Motor neuron (in vitro differentiated cells): Measurements from ENCODE around the gene DENND1A. TPM values are rescaled to one million over a fixed set of nuclear protein-coding genes. Genes with fewer than 3 reads are reported as not detected.
"Not testable (repeated sequence)": the region's sequence is repeated elsewhere in the genome, so short reads cannot be mapped to it uniquely, and the experiment has no call there.

Experiments used
- ATAC-seq, 8 experiments: fragments of 200-7000 bp; cut with Tn5 transposase; replicated peaks in 6 of 8; 2 replicates each; pipeline ENCODE4 v1.8.0; 2021; ENCODE audit warnings: mild to moderate bottlenecking in 8 of 8, moderate library complexity in 8 of 8
- H3K27ac ChIP-seq, 2 donors: fragments of 250-450 bp; sonication (Bioruptor Pico); 2 replicates each; pipeline ENCODE4 v1.9.0; 2021; ENCODE audit warnings: antibody characterized with exemption in 2 of 2, mild to moderate bottlenecking in 2 of 2, moderate library complexity in 1 of 2
- H3K4me1 ChIP-seq, 2 donors: fragments of 250-450 bp; sonication (Bioruptor Pico); replicated peaks in 1 of 2; 2 replicates each; pipeline ENCODE4 v1.6.1; 2021; ENCODE audit warnings: antibody characterized with exemption in 2 of 2, mild to moderate bottlenecking in 2 of 2, moderate library complexity in 1 of 2
- H3K4me3 ChIP-seq, 5 donors: fragments of 250-450 bp; sonication (Bioruptor Pico); 2 replicates each; pipeline ENCODE4 v1.9.0; 2021; ENCODE audit warnings: antibody characterized with exemption in 5 of 5, mild to moderate bottlenecking in 5 of 5, moderate library complexity in 4 of 5
- WGBS, 10 experiments: fragments of 450-650 bp; shearing (Covaris generic); methylation state at CpG; one replicate each; pipeline ENCODE4 v1.0.0; 2022; 5-methylcytosine and 5-hydroxymethylcytosine counted together
- in situ Hi-C, 9 experiments: fragments of 400-800 bp; cut with MboI; loops; one replicate each; pipeline ENCODE4 v1.15.0; 2021; ENCODE audit warnings: low sequenced_read_pairs in 9 of 9, low pct_unique_long_range_greater_than_20kb in 2 of 9; ENCODE audit not compliant: unreplicated experiment in 9 of 9
- total RNA-seq, 8 experiments: library from RNA; unstranded; fragments of 300-600 nt; gene quantifications; 2 replicates each; pipeline versions ENCODE4 v1.2.3 to v1.2.4, GENCODE V29; 2022

The DENND1A gene
- total RNA-seq, 8 experiments from 2014 or later: 9.2 to 27.8 (median 13.8) TPM

GRCh38 chr9:123649909-123650308, 280.0 kb downstream of the DENND1A start:
- H3K27ac ChIP-seq: no peak overlapping the region
- ATAC-seq: no peak
- WGBS, 10 experiments: 40 to 100% (median 97%) methylated on average over 1 to 3 of the region's 3 CpGs
- no peak overlapping the region for H3K4me3 ChIP-seq
- H3K4me1 ChIP-seq: no peaks in the 10 kb centered on the region
- in situ Hi-C loops: no loop called here

GRCh38 chr9:123647145-123647544, 282.8 kb downstream of the DENND1A start:
- Histone ChIP-seq H3K4me1 (peaks cover 0 to 5% of the 10 kb centered on the region in 2 donors), H3K27ac (no peak overlapping the region), H3K4me3 (no peak overlapping the region)
- in situ Hi-C loops: no loop called here
- ATAC-seq: no peak
- 80 to 100% (median 92%) methylated on average over 1 to 2 of the region's 2 CpGs; no CpG with 5 or more reads in 1 of the 10 experiments for WGBS, 10 experiments

GRCh38 chr9:123645762-123646161, 284.2 kb downstream of the DENND1A start:
- in situ Hi-C loops: no loop called here
- H3K4me3 ChIP-seq: no peak overlapping the region
- 86 to 100% (median 95%) methylated on average over 1 to 9 of the region's 9 CpGs for WGBS, 10 experiments

GRCh38 chr9:123645126-123645525, 284.8 kb downstream of the DENND1A start:
- Histone ChIP-seq H3K4me1 (peaks cover 0 to 5% of the 10 kb centered on the region in 2 donors), H3K4me3 (no peak overlapping the region), H3K27ac (no peak overlapping the region)
- in situ Hi-C loops: no loop called here
- WGBS, 10 experiments: 73 to 100% (median 100%) methylated on average over 1 to 4 of the region's 4 CpGs; no CpG with 5 or more reads in 1 of the 10 experiments
- no peak for ATAC-seq

More at GRCh38 chr9:123645762-123646161, 284.2 kb downstream of the DENND1A start:
- ATAC-seq: no peak
- Histone ChIP-seq H3K4me1 (peaks cover 0 to 5% of the 10 kb centered on the region in 2 donors), H3K27ac (no peak overlapping the region)

GRCh38 chr9:123643518-123643917, 286.4 kb downstream of the DENND1A start:
- no peak overlapping the region for H3K27ac ChIP-seq

GRCh38 chr9:123642291-123643278, 287.3 kb downstream of the DENND1A start:
- in situ Hi-C loops: no loop called here
- WGBS, 10 experiments: 43 to 89% (median 75%) methylated on average over 2 to 10 of the region's 12 CpGs
- H3K27ac ChIP-seq: no peak overlapping the region
- H3K4me1 ChIP-seq: peaks cover 0 to 5% of the 10 kb centered on the region in 2 donors
- ATAC-seq: peak in 3 of 8 experiments; percentile 25 to 83 (median 50)
- no peak overlapping the region for H3K4me3 ChIP-seq

More at GRCh38 chr9:123643518-123643917, 286.4 kb downstream of the DENND1A start:
- Histone ChIP-seq H3K4me3 (no peak overlapping the region), H3K4me1 (peaks cover 0 to 5% of the 10 kb centered on the region in 2 donors)
- 67 to 100% (median 94%) methylated on average over 1 to 7 of the region's 9 CpGs; no CpG with 5 or more reads in 3 of the 10 experiments for WGBS, 10 experiments
- in situ Hi-C loops: no loop called here
- peak in 1 of 8 experiments; percentile 73 for ATAC-seq

- in situ Hi-C loops: no loop called here
- 80 to 100% (median 100%) methylated on average over 1 to 4 of the region's 4 CpGs; no CpG with 5 or more reads in 1 of the 10 experiments for WGBS, 10 experiments
- Histone ChIP-seq H3K27ac (no peak overlapping the region), H3K4me3 (no peak overlapping the region), H3K4me1 (peaks cover 0 to 5% of the 10 kb centered on the region in 2 donors)
- ATAC-seq: no peak
Observed at GRCh38 chr9:123640792-123641222, 289.1 kb downstream of the DENND1A start.

GRCh38 chr9:123639743-123640142, 290.2 kb downstream of the DENND1A start:
- Histone ChIP-seq H3K4me3 (no peak overlapping the region), H3K4me1 (peaks cover 0 to 5% of the 10 kb centered on the region in 2 donors), H3K27ac (no peak overlapping the region)
- in situ Hi-C loops: no loop called here
- no peak for ATAC-seq
- 80 to 100% (median 86%) methylated on average over 1 of the region's 1 CpG; no CpG with 5 or more reads in 7 of the 10 experiments for WGBS, 10 experiments

GRCh38 chr9:123637945-123638634, 291.8 kb downstream of the DENND1A start:
- in situ Hi-C loops: no loop called here
- peaks cover 0 to 5% of the 10 kb centered on the region in 2 donors for H3K4me1 ChIP-seq
- peak in 2 of 8 experiments; percentile 13 to 46 for ATAC-seq
- 10 to 100% (median 87%) methylated on average over 2 to 9 of the region's 10 CpGs for WGBS, 10 experiments
- no peak overlapping the region for H3K4me3 ChIP-seq
- H3K27ac ChIP-seq: no peak overlapping the region

- Histone ChIP-seq H3K27ac (no peak overlapping the region), H3K4me1 (no peaks in the 10 kb centered on the region), H3K4me3 (no peak overlapping the region)
- in situ Hi-C loops: no loop called here
- 0 to 100% (median 56%) methylated on average over 1 to 3 of the region's 3 CpGs; no CpG with 5 or more reads in 3 of the 10 experiments for WGBS, 10 experiments
- peak in 2 of 8 experiments; percentile 26 to 48 for ATAC-seq
Observed at GRCh38 chr9:123637606-123637944, 292.4 kb downstream of the DENND1A start.

GRCh38 chr9:123636805-123637204, 293.1 kb downstream of the DENND1A start:
- in situ Hi-C loops, H3K4me1 ChIP-seq, ATAC-seq, H3K27ac ChIP-seq, H3K4me3 ChIP-seq: not testable (repeated sequence)
- 48 to 100% (median 100%) methylated on average over 1 to 9 of the region's 10 CpGs; no CpG with 5 or more reads in 3 of the 10 experiments for WGBS, 10 experiments

GRCh38 chr9:123631862-123632261, 298.1 kb downstream of the DENND1A start:
- no peak for ATAC-seq
- 80 to 100% (median 96%) methylated on average over 1 to 3 of the region's 3 CpGs; no CpG with 5 or more reads in 2 of the 10 experiments for WGBS, 10 experiments
- in situ Hi-C loops: no loop called here
- no peak overlapping the region for H3K27ac ChIP-seq
- H3K4me1 ChIP-seq: no peaks in the 10 kb centered on the region
- H3K4me3 ChIP-seq: no peak overlapping the region

GRCh38 chr9:123630233-123630632, 299.7 kb downstream of the DENND1A start:
- WGBS, 10 experiments: 86 to 100% (median 98%) methylated on average over 1 to 9 of the region's 9 CpGs; no CpG with 5 or more reads in 3 of the 10 experiments
- no peaks in the 10 kb centered on the region for H3K4me1 ChIP-seq
- ATAC-seq: no peak
- H3K27ac ChIP-seq: no peak overlapping the region
- no peak overlapping the region for H3K4me3 ChIP-seq
- in situ Hi-C loops: no loop called here
